Activated CD8-positive, alpha-beta memory T cell treated with anti-CD3 and anti-CD28 coated beads for 1 hour (primary cell): ENCODE results near the gene TMEM229B.
"Not testable (repeated sequence)": the region's sequence is repeated elsewhere in the genome, so short reads cannot be mapped to it uniquely, and the experiment has no call there.

Experiments used
- DNase-seq, 2 donors: peaks; one replicate each; pipeline ENCODE4 v3.0.0-alpha.2; 2020; ENCODE audit warnings: low read depth in 1 of 2; ENCODE audit errors: extremely low read depth in 1 of 2

Gene TMEM229B

DNA sequence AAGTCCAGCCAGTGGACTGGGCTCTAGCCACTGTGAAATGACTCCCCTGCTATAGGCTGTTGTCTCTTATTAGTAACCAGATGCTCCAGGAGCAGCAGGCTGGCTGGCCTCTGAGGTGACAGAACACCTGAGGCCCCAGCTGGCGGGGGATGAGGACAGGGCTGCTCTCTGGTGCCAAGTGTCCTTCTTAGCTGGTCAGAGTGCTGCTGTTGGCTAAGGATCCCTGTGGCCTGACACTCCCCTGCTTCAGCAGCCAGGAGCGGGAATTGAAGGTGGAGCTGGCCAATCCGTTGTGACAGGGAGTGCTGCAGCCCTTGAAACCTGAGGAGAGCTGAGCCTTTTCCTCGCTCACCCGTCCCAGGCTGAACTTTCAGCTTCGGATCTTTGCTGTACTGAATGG is 30.7 kb downstream of the TMEM229B start:
- DNase-seq: no peak

DNA sequence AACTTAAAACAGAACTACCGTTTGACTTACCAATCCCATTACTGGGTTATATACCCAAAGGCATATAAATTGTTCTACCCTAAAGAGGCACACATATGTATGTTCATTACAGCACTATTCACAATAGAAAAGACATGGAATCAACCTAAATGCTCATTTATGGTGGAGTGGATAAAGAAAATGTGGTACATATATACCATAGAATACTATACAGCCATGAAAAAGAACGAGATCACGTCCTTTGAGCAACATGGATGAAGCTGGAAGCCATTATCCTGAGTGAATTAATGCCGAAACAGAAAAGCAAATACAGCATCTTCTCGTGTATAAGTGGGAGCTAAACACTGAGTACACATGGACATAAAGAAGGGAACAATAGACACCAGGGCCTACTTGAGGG is 31.8 kb downstream of the TMEM229B start:
- no peak for DNase-seq

DNA sequence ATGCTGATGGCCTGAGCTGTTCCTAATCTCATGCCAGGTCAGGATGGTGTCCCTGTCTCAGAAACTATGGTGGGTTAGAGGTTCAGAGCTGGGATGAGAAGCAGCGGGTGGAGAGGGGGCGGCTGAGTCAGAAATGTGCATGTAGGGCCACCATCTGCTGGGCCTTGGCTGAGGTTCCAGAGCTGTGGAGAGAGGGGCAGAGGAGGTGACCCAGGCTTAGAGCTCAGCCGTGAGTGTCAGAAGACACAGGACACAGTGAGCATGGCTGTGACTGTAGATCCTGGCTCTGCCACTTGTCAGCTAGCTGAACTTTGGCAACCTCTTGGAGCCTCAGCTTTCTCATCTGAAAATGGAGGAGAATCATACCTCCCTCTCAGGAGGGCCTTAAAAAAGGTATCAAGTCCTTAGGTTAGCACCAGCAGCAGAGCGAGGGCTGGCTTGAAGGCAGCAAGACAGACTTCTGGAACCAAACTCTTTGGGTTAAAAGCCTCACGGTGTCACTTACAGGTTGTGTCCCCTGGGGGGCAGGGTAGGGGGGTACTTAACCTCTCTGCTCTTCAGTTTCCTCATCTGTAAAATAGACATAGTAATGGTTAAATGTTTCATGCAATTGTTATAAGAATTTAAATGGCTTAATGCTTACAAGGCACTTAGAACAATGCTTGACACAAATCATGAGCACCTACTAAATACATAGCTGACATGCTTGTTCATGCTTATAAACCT is 34.8 kb downstream of the TMEM229B start:
- no peak for DNase-seq

DNA sequence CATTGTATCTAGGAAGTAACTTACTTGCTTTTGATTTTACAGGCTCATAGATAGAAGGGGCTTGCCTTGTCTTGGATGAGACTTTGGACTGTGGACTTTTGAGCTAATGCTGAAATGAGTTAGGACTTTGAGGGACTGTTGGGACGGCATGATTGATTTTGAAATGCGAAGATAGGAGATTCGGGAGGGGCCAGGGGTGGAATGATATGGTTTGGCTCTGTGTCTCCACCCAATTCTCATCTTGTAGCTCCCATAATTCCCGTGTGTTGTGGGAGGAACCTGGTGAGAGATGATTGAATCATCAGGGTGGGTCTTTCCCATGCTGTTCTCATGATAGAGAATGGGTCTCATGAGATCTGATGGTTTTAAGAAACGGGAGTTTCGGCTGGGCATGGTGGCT is 36.9 kb downstream of the TMEM229B start:
- not testable (repeated sequence) for DNase-seq

DNA sequence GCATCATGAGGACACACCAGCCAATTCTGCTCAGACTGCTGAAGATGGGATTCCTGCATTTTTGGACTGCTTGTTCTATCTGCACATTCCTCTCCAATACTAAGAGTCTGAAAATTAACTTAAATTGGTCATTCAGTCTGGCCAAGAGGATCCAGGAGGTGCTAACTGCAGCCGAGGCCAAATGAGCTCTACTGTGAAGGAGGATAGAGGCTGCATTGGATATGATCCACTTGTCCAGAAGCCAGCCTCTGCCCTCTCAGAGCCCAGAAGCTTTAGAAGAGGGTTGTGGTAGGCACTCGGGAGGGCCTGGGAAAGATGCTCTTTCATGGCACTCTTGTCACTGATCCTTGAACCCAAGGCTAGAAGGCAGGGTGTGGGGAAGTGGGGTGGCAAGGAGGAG is 39.4 kb downstream of the TMEM229B start:
- DNase-seq: no peak

DNA sequence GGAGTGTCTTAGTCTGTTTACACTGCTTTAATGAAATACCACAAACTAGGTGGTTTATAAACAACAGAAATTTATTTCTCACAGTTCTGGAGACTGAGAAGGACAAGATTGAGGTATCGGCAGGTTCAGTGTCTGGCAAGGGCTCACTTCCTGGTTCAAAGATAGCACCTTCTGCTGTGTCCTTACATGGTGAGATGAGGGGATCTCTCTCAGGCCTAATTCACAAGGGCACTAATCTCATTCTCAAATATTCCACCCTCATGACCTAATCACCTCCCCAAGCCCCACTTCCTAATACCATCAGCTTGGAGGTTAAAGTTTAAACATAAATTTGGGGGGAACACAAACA is 41.5 kb downstream of the TMEM229B start:
- DNase-seq: no peak

DNA sequence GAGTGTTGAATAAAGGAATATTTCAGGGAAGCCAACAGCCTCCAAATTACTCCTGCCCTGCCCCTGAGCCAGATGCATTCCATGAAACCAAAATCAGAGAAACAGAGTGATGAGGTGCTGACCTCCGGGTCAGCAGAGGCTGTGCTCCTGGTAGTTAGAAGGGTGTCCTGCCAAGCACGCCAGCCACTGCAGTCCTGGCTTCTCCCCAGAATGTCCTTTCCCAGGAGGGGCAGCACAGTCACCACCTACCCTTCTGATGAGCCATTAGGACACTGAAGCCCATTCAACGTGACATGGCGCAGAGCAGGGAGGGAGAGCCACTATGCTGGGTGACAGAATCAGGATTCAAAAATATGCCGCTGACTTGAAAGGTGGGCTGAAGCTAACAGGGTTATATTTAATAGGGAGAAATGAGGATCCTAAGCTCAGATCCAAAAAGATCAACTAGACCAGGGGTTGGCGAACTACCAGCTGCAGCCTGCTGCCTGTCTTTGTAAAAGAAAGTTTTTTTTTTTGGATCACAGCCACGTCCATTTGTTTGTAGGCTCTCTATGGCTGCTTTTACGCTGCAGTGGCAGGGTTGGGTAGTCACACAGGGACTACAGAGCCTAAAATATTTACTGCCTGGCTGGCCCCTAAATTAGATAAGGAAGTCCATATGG is 42.0 kb downstream of the TMEM229B start:
- DNase-seq: no peak

DNA sequence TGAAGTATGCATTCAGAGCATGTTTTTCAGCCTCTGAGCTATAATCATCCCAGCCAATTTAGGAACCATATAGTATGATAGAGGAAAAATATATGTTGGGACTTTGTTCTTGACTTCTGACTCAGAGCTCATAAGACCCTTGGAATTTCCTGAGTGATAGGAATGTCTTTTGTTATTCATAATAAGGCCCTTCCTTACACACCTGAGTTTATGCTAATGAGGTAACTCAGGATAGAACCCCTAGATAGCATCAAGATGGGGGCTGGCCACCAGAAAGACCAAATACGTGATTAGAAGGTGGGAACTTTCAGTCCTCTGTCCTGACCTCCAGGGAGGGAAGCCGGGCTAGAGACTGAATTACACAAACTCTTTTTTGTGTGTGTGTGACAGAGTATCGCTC is 44.1 kb downstream of the TMEM229B start:
- no peak for DNase-seq

DNA sequence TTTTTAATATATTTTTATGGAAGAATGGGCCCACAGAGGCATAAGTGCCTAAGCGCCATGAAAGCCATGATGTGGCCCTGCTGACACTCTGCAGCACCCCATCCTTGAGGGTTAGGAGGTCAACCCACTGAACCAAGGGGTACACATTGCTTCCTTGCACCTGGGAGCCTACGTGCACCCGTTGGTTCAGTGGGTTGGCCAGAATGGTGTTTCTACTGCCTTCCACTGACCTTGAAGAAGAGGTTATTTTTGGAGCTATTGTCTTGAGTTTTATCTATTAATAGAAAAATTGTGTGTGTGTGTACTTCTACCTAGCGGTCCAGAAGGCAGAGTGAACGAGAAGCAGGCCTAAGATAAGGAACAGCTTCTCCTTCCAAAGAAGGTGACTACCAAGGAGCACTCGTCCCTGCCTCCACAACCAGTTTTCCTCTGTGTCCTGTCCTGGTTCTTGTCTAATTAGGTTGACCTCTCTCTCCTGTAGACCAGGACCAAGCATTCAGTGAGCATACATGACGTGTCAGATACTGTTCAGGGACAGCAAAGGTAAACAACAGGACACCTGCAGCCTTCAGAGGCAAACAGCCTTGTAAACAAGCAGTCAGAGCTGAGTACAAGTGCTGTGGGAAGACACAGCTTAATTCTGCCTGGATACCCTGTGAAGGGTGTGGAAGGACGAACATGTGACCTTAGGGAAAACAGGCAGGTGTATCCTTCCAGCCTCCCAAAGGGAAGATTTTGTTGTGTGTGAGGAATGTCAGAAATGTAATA is 46.2 kb downstream of the TMEM229B start:
- no peak for DNase-seq

DNA sequence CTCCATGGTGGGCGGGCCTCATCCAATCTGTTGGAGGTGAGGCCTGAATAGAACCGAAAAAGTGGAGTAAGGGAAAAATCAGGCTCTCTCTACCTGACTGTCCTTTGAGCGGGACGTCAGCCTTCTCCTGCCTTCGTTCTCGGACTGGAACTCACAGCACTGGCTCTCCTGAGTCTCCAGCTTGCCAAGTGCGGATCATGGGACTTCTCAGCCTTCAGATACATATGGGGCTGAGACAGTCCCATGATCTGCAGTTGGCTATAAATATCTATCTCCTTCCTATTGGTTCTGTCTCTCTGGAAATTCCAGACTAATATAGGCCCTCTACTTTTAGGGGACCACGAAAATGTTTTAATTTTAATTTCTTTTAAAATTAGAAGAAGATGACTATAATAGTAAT is 46.8 kb downstream of the TMEM229B start:
- DNase-seq: no peak

DNA sequence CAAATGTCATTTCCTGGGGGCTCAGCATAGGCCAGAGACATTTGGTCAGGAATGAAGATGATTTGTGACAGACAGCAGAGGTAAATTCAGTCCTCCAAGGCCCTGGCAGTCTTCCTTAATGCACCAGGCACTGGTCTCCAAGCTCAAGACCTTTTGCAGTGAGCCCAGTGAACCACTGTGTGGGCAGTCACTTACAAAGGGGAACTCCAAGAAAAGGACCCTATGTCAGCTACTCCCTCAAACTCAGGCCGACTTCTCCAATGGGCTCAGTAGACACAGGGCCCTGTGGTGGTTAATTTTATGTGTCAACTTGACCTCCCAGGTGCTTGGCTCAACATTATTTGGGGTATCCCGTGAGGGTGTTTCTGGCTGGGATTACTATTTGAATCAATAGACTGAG is 47.3 kb downstream of the TMEM229B start:
- no peak for DNase-seq

DNA sequence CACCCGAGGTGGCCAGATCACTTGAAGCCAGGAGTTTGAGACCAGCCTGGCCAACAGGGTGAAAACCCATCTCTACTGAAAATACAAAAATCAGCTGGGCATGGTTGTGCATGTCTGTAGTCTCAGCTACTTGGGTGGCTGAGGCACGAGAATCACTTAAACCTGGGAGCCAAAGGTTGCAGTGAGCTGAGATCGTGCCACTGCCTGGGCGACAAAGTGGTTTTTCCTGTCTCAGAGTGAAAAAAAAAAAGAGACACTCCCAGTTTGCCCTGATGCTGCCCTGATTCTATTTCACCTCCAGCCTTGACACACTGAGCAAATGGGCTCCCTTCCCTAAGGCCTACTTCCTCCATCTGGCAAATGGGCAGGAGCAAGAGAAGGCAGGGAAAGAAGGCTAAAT is 48.0 kb downstream of the TMEM229B start:
- no peak for DNase-seq

DNA sequence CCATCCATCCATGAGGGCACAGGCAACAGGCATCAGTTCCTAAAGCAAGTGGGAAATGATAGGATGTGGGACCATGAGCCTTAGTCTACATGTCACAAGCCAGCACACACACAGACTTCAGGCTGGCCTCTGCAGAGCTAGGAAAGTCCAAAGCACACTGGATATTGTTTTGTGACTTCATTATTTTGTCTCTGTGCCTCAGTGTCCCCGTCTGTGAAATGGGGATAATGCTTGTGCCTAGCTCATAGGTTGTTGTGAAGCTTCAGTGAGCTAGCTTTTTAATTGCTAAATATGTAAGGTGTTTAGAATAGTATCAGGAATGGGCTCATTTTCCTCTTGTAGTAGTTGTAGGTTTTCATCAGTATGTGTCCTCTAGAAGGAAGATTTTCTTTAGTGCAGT is 49.6 kb downstream of the TMEM229B start:
- DNase-seq: no peak

DNA sequence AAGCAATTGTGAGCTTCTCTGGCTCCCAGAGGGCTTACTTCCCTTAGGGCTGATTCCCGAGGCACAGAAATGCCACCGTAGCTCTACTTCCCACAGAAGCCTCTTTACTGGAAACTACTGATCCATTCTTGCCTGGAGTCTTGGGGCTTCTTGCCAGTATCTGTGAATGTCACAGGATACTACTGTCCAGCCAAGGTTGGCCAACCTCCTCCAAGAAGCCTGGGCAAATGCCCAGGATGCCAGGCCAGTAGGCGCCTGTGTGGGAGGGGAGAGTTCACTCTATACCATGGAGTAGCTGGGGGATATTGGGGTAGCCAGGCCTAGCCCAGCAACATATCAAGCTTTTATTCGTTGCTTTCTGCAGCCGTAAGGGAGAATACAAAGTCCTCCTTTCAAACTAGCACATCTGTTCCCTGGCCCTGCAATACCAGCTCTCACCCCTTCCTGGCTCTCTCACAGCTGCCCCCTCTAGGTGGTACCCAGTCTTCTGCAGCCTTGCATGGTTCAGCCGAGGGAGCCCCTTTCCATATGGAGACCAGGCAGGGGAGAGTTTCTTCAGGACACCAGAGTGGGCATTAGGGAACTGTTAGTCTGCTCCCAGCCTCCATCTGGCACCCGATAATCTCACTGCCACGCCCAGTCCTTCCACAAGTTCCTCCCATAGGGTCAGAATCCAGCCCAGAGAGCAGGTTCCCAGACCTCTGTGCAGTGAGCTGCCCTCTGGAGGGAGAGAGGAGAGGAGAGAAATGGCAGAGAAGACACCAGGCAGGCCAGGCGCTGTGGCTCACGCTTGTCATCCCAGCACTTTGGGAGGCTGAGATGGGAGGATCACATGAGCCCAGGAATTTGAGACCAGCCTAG is 52.3 kb downstream of the TMEM229B start:
- DNase-seq: no peak

DNA sequence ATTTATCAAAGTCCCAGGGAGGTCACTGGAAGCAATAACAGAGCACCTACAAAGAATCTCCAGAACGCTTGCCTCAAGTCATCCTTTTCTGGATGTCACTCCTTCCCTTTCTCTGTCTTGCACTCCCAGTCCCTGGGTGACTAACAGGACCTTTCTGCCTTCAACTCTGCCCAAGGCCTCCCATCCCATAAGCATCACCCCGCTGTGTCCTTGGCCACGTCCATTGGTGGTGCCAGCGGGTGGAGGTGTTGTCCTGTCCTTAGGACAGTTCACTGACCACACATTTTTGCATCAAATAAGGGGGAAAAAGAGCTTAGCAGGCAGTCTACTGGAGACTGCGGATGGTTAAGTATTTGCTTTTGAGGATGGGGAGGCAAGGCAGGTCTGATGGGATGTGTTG is 52.9 kb downstream of the TMEM229B start:
- no peak for DNase-seq

DNA sequence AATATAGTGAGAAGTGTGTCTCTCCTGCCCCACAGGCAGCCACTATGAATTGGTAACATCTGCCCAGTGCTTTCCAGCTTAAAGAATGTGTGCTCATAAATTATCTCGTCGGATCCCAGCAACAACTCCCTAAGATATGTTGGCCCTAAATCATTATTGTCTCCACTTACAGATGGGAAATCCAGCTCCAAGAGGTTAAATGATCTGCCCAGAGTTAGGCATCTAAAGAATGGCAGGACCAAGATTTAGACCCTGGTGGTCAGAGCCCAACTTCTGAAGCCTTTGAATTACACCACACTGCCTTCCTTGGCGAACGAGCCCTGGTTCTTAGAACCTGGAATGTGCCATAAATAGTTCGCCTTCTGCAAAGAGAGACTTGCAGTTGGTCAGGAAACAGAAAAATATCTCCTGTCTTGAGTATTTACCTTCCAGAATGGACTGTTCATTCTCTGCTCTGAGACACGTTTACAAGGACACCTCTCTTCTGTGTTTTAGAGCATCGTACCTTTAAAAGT is 56.4 kb downstream of the TMEM229B start:
- DNase-seq: no peak

DNA sequence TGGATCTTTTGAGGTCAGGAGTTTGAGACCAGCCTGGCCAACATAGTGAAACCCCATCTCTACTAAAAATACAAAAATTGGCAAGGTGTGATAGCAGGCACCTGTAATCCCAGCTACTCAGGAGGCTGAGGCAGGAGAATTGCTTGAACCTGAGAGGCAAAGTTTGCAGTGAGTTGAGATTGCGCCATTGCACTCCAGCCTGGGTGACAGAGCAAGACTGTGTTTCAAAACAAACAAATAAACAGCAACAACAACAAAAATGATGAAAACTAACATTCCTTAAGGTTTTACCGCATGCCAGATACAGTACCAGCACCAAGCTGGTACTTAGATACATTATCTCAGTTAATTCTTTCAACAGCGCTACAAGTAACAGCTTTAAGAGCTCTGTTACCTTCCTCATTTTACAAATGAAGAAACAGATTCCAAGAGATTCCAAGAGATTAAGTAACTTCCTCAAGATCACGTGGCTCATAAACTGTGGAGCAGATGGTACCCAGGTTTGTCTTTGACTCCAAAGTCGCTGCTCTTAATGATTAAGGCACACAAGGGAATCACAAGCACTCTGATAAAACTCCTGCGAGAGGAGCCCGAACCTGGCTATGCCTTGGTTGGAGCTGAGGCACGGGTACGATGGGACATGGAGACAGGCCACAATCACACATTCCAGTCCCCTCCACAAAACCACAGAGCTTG is 58.9 kb downstream of the TMEM229B start:
- no peak for DNase-seq

DNA sequence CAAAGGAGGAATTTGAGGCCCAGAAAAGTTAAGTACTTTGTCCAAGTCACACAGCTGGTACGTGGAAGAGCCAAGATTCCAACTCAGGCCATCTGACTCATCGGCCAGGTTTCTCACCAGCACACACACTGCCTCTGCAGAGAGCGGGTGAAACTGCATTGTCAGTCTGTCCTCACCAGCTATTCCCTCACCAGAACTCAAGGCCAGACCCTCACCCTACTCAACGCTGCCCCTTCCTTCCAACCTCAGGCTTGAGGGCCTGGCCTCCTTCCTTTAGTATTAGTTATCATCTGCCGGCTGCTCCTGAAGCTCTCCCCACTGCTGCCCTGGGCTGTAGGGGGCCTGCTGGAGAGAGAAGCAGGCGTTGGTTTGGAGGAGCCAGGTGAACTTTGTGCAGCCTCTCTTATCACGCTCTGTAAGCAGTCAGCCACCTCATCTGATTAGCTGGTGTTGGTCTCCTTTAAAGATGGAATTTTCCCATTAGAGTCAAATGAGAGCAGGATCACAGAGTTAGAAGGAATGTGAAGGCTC is 60.0 kb downstream of the TMEM229B start:
- DNase-seq: no peak

DNA sequence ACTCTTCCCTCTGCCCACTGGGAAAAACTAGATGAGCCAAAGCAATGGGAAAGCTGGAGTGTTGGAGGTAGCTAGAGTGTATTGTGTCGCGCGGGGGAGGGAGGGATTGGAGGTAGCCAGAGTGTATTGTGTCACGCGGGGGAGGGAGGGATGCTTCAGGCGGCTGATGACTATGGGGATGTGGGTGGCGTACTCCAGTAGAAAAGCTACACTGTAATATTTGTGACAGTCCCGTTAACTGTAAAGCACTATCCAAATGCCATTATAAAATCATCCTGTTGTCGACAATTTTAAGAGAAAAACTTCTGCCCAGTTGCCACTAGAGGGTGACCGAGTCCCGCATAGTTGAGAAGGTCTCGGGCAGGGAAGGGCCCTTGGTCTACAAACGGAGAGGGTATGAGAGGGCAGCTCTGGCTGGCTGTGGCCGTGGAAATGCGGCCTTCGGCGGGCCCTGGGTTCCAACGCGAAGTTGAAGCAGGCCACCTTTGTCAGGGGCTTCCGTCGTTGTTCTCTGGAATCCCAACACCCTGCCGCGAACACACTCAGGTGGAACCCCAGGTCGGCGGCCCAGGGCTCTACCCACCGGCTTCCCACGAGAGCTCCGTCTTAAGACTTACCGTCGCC is 61.4 kb downstream of the TMEM229B start:
- peak; percentile 30 to 54 for DNase-seq

DNA sequence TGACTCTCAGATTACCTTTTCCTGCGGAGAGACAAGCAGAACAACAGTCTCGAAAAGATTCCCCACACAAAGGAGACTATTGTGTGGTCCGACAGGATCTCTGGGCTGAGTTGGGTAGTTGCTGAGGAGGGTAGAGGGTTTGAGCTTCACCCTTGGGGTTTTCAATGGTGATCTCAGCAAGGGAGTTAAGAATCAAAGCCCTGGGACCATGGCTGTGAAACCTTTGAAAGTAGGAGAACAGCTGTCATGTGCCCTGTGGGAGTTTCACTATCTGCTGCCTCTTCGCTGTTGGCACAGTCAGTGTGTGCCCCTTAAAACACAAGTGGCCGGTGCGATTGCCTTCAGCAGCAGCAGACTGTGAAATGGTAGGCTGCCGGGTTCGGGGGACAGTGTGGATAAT is 62.4 kb downstream of the TMEM229B start:
- no peak for DNase-seq
